Measurements from ENCODE around the gene LMX1B.

The LMX1B gene

DNA sequence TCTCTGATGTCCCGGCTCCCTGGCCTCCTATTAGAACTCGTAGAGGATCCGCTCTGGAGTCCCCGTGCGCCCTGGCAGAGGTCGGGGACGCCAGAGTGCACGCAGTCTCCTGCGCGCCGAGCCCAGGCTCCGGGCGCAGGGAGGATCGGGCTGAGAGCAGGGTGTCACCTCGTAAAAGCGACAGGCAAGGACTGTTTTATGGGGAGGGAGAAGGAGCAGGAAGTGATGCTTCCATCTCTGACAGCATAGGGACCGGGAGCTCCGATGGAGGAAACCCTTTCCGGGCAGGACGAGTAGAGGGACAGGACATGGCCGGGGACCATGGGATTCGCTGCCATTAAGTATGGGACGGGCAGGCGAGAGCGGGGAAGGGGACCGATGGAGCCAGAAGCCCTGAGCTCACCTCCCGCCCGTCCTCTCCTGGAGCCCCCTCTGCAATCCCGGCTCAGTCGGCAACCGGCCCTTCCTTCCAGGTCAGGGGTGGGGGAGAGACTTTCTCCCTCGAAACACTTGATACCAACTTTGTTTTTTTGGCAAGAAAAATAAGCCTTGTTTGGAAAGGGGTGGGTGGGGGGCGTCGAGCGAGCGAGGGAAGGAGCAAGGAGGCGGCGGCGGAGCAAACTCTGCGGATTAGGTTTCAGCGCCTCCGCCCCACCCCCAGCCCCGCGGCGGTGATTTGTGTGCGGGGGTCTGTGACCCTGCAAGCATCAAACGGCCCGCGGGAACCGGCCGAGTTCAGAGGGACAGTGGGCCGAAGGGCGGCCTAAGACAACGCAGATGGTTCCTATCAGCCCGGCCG, 12.6 kb downstream of the LMX1B start:
- DNase-seq = no peak
- TF ChIP-seq POLR2A (IDR thresholded peaks at IDR 0.05; ENCODE audit: low read length) = no peak
- no peak for TF ChIP-seq GATA1 (IDR thresholded peaks at IDR 0.05; ENCODE audit: low read depth, low read length)

DNA sequence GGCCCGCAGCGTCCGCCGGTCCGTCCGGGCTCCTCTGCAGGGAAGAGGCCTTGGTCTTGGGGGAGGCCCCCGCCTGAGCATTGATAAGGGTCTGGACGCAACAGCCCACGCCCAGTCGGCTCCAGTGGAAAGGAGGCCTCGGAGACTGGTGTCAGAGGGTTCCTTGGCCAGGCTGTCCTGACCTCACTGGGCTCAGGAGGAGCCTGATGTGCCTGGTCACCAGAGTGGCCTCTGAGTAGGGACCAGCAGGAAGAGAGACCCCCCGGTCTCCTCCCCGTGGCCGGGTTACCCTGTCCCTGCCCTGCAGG, 13.2 kb downstream of the LMX1B start:
- no peak for DNase-seq
- no peak for TF ChIP-seq POLR2A (IDR thresholded peaks at IDR 0.05; ENCODE audit: low read length)
- TF ChIP-seq GATA1 (IDR thresholded peaks at IDR 0.05; ENCODE audit: low read depth, low read length) = no peak

DNA sequence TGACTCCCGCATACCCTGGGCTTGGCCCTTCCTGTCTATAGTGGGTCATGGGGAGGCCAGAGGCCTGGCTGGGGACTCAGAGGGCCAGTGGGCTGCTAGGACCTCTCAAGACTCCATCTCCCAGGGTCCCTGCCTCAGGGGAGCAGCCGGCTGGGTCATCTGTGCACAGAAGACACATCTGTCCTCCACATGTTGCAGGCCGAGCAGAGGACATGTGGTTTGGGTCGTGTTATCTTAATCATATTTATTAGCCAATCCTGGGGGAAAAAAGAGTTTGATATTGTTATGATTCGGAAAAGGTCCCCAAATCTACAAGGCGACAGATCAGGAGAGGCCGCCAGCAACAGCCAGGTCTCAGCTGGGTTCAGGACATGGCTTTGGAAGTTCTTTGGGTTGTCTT, 14.4 kb downstream of the LMX1B start:
- no peak for DNase-seq
- TF ChIP-seq GATA1 (IDR thresholded peaks at IDR 0.05; ENCODE audit: low read depth, low read length) (no peak), POLR2A (IDR thresholded peaks at IDR 0.05; ENCODE audit: low read length) (no peak)

DNA sequence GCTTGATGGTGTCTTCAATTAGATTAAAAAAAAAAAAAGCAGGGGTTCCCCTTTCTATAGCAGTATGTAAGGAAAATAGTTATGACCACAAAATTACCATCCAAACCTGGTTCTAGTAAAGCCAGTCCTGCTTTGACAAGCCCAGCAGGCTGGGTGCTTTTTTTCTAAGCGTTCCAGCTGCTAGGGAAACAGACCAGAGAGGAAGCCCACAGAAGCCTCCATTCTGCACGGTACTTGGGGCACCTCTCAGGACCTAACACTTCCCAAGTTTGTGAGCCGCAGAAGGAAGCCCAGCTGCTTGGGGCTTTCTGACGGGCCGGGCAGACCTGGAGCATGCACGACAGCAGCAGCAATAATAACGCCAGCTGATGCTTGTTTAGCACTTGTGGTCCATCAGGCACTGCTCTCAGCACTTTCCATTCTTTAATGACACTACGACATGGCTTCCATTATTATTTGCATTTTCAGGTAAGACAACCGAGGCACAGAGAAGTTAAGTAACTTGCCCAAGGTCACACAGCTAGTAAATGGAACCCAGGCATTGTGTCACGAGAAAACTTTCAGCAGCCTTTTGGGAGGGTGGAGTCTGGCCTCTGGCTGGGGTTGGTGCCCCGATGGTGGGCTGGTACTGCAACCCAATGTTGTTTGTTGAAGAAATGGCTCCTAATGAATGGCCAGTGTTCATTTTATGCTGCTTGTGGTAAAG, 15.4 kb downstream of the LMX1B start:
- TF ChIP-seq GATA1 (IDR thresholded peaks at IDR 0.05; ENCODE audit: low read depth, low read length) (no peak), POLR2A (IDR thresholded peaks at IDR 0.05; ENCODE audit: low read length) (no peak)
- DNase-seq = no peak

DNA sequence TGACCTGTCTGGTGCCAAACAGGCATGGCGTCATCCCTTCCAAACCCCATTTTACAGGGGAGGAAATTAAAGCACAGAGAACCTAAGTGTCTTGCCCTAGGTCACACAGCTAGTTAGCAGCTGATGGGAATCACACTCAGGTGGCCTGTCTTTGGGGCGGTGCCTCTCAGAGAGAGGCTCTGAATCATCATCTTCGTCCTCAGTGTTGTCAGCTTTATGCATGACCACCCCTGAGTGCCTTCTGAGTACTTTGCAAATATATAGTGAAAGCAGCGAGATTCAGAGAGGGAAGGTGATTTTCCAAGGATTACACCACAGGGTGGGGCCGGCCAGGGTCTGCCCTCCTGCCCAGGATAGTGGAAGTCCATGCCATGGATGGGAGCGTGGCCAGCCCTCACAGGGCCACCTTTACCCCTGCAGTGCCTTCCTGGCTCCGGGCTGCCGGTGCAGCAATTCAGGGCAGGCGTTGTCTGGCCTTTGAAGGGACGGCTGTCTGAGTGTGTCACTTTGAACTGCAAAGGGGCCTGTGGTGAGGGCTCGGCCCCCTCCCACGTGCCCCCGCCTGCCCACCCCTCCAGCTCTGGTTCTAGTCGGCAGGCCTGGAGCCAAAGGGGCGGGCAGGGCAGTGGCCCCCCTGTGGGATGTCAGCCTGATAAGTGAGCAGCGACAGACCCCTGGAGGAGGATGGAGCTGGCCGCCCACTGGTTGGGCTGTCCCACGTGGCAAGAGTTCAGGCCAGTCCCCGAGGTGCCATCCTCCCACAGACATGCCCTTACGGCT, 16.9 kb downstream of the LMX1B start:
- no peak for TF ChIP-seq GATA1 (IDR thresholded peaks at IDR 0.05; ENCODE audit: low read depth, low read length)
- no peak for TF ChIP-seq POLR2A (IDR thresholded peaks at IDR 0.05; ENCODE audit: low read length)
- no peak for DNase-seq

DNA sequence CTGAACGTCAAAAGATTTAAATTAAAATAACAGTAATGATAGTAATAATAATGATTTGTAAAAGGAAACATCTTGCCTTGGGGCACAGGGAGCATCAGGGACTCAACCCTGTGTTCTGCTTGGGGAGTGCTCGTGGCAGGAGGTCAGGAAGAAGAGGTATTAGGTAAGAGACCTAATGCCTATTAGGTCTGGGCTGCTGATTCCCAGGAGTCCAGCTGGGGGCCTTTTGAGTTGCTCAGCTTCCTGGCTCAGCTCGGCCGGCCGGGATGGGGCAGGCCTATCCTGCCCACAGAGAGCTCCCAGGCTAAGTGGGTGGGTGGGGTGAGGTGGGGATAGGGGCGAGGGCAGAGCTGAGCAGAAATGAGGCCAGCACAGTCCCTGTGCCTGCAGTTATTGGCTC, 17.5 kb downstream of the LMX1B start:
- no peak for TF ChIP-seq GATA1 (IDR thresholded peaks at IDR 0.05; ENCODE audit: low read depth, low read length)
- no peak for TF ChIP-seq POLR2A (IDR thresholded peaks at IDR 0.05; ENCODE audit: low read length)

DNA sequence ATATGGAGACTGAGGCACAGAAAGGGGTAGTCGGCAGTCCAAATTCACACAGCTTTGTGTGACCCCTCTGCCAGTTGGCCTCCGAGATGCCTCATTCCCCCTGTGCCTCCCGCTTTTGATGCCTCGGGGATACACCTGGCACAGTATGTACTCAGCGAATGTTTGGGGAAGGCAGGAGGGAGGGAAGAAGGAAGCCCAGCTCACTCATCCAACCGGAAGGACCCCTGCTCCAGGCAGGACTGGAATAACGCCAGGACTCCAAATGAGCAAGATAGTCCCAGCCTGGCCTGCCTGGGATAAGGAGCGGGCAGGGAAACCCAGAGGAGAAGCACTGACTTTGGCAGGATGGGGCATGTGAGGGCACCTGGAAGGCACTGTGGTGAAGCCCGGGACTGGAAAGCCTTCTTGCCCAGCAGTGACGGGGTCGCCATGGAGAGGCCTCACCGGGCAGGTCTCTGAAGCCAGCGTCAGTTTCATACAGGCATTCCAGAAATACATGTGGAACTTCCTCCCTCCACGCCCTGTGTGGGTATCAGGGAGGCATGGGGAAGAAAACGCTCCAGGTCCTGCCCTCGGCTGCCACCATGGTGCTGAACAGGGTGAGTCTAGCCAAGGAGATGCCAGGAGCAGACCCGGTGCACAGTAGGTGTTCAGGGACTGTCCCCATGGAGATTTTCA, 20.3 kb downstream of the LMX1B start:
- TF ChIP-seq GATA1 (IDR thresholded peaks at IDR 0.05; ENCODE audit: low read depth, low read length) = no peak
- no peak for DNase-seq

More for the DNA sequence above, 17.5 kb downstream of the LMX1B start:
- DNase-seq = no peak

DNA sequence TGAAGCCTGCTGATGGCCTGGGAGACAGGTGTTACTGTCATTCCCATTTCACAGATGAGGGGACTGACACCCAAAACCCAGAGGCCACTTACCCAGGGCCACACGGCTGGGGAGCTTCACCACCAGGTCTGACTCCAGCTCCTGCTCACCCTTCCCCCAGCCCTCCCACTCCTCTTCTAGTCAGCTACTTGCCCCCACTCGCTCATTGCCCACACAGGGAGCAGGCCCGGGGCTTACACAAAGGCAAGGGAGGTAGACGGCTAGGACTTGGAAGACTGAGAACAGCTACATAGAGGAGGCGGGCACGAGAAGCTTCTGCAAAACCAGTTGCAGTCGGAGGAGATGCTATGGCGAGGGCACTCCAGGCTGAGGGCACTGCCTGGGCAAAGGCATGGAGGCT, 21.3 kb downstream of the LMX1B start:
- DNase-seq = no peak
- TF ChIP-seq GATA1 (IDR thresholded peaks at IDR 0.05; ENCODE audit: low read depth, low read length) (no peak), POLR2A (IDR thresholded peaks at IDR 0.05; ENCODE audit: low read length) (no peak)

DNA sequence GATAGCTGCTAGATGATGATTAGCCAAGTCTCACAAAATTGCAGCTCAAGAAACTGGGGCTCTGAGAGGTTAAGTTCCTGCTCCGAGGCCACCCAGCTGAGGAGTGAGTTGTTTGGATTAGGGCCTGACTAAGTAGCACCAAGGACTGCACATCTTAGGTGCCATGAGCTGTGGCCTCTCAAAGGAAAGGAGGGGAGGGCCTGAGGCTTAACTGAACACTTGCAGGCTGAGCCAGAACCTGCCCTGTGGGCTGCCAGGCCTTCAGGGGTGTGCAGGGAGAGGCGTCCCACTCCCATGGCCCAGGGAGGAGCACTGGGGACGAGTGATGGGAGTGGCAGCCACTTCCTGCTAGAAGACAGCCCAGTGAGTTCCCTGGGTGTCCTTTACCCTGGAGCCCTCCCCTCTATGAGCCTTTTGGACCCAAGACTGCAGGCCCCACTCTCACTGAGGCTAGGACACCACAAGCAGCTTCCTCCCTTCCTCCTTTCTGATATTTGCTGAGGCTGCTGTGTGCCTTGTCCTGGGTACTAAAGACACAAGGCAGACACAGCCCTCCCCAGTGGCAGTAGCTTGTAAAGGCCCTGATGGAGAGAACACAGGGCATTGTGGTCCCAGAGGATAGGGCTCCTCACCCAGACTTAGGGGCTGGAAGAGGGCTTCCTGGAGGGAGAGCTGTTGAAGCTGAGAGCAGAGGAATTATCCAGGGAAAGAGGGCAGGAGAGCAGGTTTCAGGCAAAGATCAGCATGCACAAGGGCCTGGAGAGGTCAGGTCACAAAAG, 22.1 kb downstream of the LMX1B start:
- no peak for DNase-seq
- TF ChIP-seq GATA1 (IDR thresholded peaks at IDR 0.05; ENCODE audit: low read depth, low read length) (no peak), POLR2A (IDR thresholded peaks at IDR 0.05; ENCODE audit: low read length) (no peak)

DNA sequence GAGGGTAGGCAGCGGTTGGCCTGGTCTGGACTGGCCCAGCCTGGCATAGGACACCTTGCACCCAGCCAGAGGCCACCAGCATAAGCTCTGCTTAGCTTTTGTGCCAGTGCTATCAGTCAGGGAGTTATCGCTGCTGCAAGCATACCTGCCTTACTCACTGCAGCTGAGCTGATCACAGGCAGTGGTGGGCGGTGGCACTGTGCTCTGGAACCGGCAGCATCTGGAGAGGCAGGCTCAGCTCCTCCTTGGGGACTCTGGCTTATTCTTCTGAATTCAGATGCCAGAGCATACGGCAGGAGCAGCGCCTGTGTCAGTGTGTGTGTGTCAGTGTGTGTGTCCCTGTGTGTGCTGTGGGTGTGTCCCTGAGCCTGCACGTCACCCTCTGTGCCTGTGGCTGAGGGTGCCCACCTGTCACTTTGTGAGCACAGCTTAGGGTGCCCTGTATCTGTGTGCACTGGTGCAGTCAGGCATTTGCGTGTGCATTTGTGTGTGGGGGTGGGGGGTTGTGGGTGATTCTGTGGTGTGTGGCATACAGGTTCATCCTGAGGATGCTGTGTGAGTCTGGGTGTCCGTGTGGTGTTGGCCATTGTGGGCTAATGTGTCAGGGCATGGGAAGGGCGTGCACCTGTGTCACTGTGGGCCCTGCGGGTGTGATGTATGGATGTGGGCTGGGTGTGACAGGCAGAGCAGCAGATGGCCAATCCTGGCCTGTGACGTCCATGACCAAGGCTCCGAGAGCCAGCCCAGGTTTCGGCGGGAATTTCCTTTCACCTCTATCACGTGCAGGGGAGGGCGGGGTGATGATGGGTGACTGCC, 23.5 kb downstream of the LMX1B start:
- no peak for DNase-seq
- TF ChIP-seq POLR2A (IDR thresholded peaks at IDR 0.05; ENCODE audit: low read length) (no peak), GATA1 (IDR thresholded peaks at IDR 0.05; ENCODE audit: low read depth, low read length) (no peak)

DNA sequence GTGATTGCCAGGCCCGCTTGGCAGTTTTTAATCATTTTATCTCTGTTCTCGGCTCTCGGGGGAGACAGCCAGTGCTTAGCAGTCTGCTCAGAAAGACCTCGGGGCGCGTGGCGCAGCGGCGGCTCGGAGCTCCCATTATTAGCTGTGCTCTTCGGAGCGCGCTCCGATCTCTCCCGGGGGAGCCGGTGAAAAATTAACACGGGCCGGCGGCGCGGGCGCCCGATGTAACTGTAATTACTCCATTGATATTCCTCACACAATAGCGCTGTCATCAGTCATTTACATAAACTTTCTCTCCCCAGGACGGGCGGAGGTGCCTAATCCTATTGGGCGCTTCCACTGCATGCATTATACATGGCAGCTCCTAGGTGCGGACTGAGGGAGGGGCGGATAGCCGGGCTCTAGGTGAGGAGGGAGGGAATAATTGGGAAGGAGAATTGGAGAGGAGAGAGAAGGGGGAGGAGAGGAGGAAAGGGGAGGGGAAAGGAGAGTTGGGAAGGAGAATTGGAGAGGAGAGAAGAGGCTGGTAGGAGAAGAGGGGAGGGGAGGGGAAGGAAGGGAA, 24.9 kb downstream of the LMX1B start:
- no peak for TF ChIP-seq POLR2A (IDR thresholded peaks at IDR 0.05; ENCODE audit: low read length)
- TF ChIP-seq GATA1 (IDR thresholded peaks at IDR 0.05; ENCODE audit: low read depth, low read length) = no peak
- DNase-seq = no peak

DNA sequence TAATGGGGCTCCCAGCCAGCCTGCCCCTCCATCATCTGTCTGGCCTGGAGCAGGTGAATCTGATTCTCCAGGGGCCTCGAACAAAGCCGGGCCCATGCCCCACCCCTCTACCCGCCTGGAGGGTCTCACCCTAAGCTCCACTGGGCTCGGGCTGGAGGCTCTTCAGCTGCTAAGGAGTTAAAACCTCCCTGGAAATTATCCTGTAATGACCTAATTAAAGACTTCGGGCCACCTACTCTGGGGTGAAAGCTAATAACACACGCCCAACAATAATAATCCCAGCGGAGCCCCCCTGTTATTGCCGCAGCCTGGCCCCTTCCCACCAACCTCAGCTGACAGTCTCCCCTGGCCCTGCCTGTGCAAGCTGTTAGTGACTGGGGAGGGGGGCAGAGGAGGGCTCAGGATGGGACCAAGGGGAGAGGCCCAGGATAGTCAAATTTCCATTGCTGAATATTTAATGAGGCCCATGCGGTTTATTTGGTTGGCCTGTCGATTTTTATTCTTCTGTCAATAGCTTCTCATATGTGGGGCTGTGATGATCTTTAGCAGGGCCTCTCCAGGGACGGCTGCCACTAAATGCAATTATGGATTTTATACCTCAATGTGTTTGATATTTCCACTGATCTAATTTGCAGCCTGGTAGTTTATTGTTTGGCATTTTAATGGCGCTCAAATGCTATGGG, 25.7 kb downstream of the LMX1B start:
- TF ChIP-seq POLR2A (IDR thresholded peaks at IDR 0.05; ENCODE audit: low read length) = no peak
- no peak for TF ChIP-seq GATA1 (IDR thresholded peaks at IDR 0.05; ENCODE audit: low read depth, low read length)
- no peak for DNase-seq

Measured in erythroblast (primary cell).